Measurements from ENCODE around the gene SEMA6A. TPM values are rescaled to one million over a fixed set of nuclear protein-coding genes. Genes with fewer than 3 reads are reported as not detected.

SEMA6A gene
- polyA plus RNA-seq, 1 donor (not counting 4 experiments of a cell fraction or from before 2014, with no cell fraction given) = 0.68 TPM

GRCh38 chr5:116542619-116543018 lies 32.0 kb downstream of the SEMA6A start:
- no peaks in the 10 kb centered on the region for H3K79me2 ChIP-seq (ENCODE audit: control insufficient read depth, insufficient read depth, low read length)
- H2AFZ ChIP-seq (ENCODE audit: control insufficient read depth, low read length) = no peak overlapping the region
- no peaks in the 10 kb centered on the region for H3K9me1 ChIP-seq (ENCODE audit: control insufficient read depth, extremely low read depth, insufficient read depth, low read length)
- H3K9me3 ChIP-seq (ENCODE audit: control insufficient read depth, low read depth, low read length) = peaks cover 9% of the 10 kb centered on the region
- no peak overlapping the region for H3K4me2 ChIP-seq (ENCODE audit: control insufficient read depth, extremely low read depth, insufficient read depth, low read depth, low read length)
- no peak overlapping the region for H3K4me3 ChIP-seq (ENCODE audit: control insufficient read depth in 2 of 3, extremely low read depth in 1 of 3, insufficient read depth in 2 of 3, low read depth in 1 of 3, low read length in 3 of 3)
- no peaks in the 10 kb centered on the region for H3K27me3 ChIP-seq (ENCODE audit: control insufficient read depth, extremely low read depth, insufficient read depth, low read length)
- no peak for DNase-seq (ENCODE audit: low read depth, low spot score)
- dilution Hi-C loops (cut with MboI; ENCODE audit: extremely low pct_ligation_motif_present, low sequenced_read_pairs) = no loop called here
- no peak for FAIRE-seq
- no peaks in the 10 kb centered on the region for H3K36me3 ChIP-seq (ENCODE audit: control insufficient read depth in 2 of 2, extremely low read depth in 1 of 2, insufficient read depth in 2 of 2, low read length in 2 of 2)
- TF ChIP-seq, protein P1, sequence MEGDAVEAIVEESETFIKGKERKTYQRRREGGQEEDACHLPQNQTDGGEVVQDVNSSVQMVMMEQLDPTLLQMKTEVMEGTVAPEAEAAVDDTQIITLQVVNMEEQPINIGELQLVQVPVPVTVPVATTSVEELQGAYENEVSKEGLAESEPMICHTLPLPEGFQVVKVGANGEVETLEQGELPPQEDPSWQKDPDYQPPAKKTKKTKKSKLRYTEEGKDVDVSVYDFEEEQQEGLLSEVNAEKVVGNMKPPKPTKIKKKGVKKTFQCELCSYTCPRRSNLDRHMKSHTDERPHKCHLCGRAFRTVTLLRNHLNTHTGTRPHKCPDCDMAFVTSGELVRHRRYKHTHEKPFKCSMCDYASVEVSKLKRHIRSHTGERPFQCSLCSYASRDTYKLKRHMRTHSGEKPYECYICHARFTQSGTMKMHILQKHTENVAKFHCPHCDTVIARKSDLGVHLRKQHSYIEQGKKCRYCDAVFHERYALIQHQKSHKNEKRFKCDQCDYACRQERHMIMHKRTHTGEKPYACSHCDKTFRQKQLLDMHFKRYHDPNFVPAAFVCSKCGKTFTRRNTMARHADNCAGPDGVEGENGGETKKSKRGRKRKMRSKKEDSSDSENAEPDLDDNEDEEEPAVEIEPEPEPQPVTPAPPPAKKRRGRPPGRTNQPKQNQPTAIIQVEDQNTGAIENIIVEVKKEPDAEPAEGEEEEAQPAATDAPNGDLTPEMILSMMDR (optimal IDR thresholded peaks at IDR 0.05 in 1 of 3, IDR thresholded peaks at IDR 0.05 in 1 of 3, conservative IDR thresholded peaks at IDR 0.05 in 1 of 3; ENCODE audit: extremely low read depth in 1 of 3, insufficient read depth in 2 of 3, low read length in 3 of 3) = no peak
- no peak for TF ChIP-seq EZH2 (IDR thresholded peaks at IDR 0.05; ENCODE audit: low read length)
- H3K4me1 ChIP-seq (ENCODE audit: control insufficient read depth, extremely low read depth, insufficient read depth, low read length) = peaks cover 8% of the 10 kb centered on the region
- H3K9ac ChIP-seq (ENCODE audit: control insufficient read depth, extremely low read depth, insufficient read depth, low read length) = no peak overlapping the region
- H3K27ac ChIP-seq (ENCODE audit: control insufficient read depth, insufficient read depth, low read length) = no peak overlapping the region
- H4K20me1 ChIP-seq (ENCODE audit: control insufficient read depth, extremely low read depth, insufficient read depth, low read length) = no peaks in the 10 kb centered on the region

GRCh38 chr5:116539222-116539621 lies 35.4 kb downstream of the SEMA6A start:
- Histone ChIP-seq H3K79me2 (ENCODE audit: control insufficient read depth, insufficient read depth, low read length) (no peaks in the 10 kb centered on the region), H3K9ac (ENCODE audit: control insufficient read depth, extremely low read depth, insufficient read depth, low read length) (no peak overlapping the region), H3K4me1 (ENCODE audit: control insufficient read depth, extremely low read depth, insufficient read depth, low read length) (peaks cover 8% of the 10 kb centered on the region), H3K4me3 (ENCODE audit: control insufficient read depth in 2 of 3, extremely low read depth in 1 of 3, insufficient read depth in 2 of 3, low read depth in 1 of 3, low read length in 3 of 3) (no peak overlapping the region), H3K9me3 (ENCODE audit: control insufficient read depth, low read depth, low read length) (no peaks in the 10 kb centered on the region), H3K4me2 (ENCODE audit: control insufficient read depth, extremely low read depth, insufficient read depth, low read depth, low read length) (no peak overlapping the region), H3K27ac (ENCODE audit: control insufficient read depth, insufficient read depth, low read length) (no peak overlapping the region), H3K27me3 (ENCODE audit: control insufficient read depth, extremely low read depth, insufficient read depth, low read length) (no peaks in the 10 kb centered on the region), H3K9me1 (ENCODE audit: control insufficient read depth, extremely low read depth, insufficient read depth, low read length) (no peaks in the 10 kb centered on the region), H4K20me1 (ENCODE audit: control insufficient read depth, extremely low read depth, insufficient read depth, low read length) (no peaks in the 10 kb centered on the region), H2AFZ (ENCODE audit: control insufficient read depth, low read length) (no peak overlapping the region), H3K36me3 (ENCODE audit: control insufficient read depth in 2 of 2, extremely low read depth in 1 of 2, insufficient read depth in 2 of 2, low read length in 2 of 2) (no peaks in the 10 kb centered on the region)
- no peak for FAIRE-seq
- DNase-seq (ENCODE audit: low read depth, low spot score) = no peak
- dilution Hi-C loops (cut with MboI; ENCODE audit: extremely low pct_ligation_motif_present, low sequenced_read_pairs) = no loop called here
- no peak for TF ChIP-seq EZH2 (IDR thresholded peaks at IDR 0.05; ENCODE audit: low read length)
- TF ChIP-seq, protein P1 (optimal IDR thresholded peaks at IDR 0.05 in 1 of 3, IDR thresholded peaks at IDR 0.05 in 1 of 3, conservative IDR thresholded peaks at IDR 0.05 in 1 of 3; ENCODE audit: extremely low read depth in 1 of 3, insufficient read depth in 2 of 3, low read length in 3 of 3) = no peak
